ENCODE measurements around the gene ROBO2.
"Not testable (repeated sequence)": the region's sequence is repeated elsewhere in the genome, so short reads cannot be mapped to it uniquely, and the experiment has no call there.

ROBO2 gene

DNA sequence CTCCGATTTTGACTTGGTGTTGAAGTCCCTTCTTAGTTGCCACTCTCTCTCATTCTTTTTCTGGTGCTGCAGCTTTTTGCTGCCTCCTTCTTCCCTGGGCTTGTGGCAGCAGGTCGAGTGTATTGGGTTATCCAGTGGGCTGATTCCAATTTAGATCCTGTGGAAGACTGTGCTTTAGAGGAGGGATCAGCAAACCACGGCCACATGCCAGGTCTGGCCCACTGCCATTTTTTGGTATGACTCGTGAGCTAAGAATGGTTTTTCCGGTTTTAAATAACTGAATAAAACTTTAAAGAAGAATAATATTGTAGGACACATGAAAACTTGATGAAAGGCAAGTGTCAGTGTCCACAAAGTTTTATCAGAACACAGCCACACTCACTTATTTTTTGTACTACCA, 330.5 kb downstream of the ROBO2 start:
- DNase-seq, result no peak

DNA sequence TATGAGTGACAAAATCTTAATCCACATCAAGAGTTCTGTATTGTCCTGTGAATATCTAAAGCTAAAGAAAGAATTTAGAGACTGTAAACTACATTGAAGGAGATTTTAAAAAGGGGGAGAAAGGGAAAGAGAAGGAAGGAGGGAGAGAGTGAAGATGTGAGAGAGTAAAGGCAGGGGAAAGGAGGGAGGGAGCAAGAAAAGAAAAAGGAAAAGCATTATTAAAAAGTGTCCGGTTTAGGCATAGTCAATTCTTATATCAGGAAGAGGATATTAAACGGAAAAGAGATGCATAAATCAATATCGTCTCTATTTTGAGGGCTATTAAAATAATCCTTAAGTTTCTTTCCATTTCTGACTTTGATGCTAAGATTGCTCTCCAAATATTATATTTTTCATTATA, 332.1 kb downstream of the ROBO2 start:
- DNase-seq, result no peak

- DNase-seq, result no peak
Measured at GRCh38 chr3:77372634-77373346, 332.9 kb downstream of the ROBO2 start.

GRCh38 chr3:77373619-77374018, 333.7 kb downstream of the ROBO2 start:
- DNase-seq, result no peak

GRCh38 chr3:77376511-77376910, 336.6 kb downstream of the ROBO2 start:
- no peak for DNase-seq

- DNase-seq, result no peak
Measured at GRCh38 chr3:77377717-77378116, 337.8 kb downstream of the ROBO2 start.

DNA sequence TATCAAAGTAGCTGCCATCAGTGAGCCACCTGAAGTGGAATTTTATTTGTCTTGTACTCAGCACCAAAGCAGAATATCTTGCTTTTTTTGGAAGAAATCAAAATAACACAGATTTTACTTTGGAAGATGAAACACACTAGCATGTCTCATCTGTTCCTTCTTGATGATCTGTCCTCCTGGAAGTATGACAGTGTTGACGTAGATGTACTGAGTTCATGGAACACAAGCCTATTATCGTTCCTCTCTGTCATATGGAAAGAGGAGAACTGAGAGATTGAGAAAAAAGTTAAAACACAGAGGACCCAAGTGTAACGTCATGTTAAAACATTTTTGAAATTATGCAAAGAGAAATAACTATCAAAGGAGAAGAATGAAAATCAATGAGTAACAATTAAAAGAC, 340.2 kb downstream of the ROBO2 start:
- no peak for DNase-seq

DNA sequence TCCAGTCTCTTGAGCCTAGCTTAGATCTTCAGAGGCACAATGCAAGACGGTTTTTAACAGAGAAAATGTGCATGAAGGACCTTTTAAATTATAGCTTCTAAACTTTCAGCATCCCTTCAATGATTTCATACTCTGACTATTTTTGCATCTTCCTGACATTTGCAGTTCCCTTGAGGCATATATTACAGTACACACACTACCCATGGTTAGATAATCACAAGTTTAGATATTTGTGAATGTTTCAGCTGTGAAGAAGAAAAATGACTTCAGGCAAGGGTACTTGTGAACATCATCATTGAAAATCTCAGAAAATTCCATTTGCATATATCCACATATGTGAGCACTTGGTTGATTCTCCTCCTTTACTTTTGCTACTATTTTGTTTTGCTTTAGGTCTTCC, 341.5 kb downstream of the ROBO2 start:
- DNase-seq, result no peak

DNA sequence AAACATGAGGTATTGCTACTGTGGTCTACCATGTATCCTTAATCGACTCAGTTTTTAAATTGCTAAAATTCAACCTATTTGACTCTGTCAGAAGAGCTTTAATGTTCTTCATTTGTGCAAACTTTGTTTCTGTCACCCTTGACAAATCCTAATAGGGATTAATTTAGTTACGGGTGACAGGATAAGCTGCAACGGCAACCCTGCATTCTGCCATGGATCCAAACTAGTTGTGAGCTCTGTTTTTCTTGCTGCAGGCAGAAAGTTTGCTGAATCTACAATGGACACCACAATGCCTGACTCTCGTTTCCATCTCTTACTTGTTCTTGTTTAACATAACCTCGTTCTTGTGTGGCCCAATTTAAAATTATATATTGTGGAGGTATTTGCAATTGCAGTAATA, 352.3 kb downstream of the ROBO2 start:
- no peak for DNase-seq

DNA sequence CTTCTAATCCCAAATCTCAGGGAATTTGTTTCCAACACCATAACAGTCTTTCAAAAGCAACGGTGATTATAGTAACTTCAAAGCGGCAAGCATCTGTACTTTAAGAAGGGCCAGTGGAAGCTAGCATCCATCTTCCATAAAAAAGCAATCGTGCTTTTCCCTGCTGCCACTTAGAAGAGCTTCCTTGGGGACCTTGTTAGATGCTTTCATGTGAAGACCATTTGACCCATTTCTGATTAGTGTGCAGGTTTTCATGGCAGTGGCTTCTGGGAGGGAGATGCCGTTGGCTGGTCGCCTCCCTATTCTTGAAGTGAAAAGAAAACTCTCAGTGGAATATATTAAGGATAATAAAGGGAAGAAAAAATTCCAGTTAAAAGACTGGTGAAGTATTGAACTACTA, 354.1 kb downstream of the ROBO2 start:
- no peak for DNase-seq

- DNase-seq, result no peak
Measured at GRCh38 chr3:77404871-77405270, 365.0 kb downstream of the ROBO2 start.

GRCh38 chr3:77407441-77407840, 367.5 kb downstream of the ROBO2 start:
- no peak for DNase-seq

- not testable (repeated sequence) for DNase-seq
Measured at GRCh38 chr3:77410334-77410733, 370.4 kb downstream of the ROBO2 start.

GRCh38 chr3:77411334-77411733, 371.4 kb downstream of the ROBO2 start:
- no peak for DNase-seq

DNA sequence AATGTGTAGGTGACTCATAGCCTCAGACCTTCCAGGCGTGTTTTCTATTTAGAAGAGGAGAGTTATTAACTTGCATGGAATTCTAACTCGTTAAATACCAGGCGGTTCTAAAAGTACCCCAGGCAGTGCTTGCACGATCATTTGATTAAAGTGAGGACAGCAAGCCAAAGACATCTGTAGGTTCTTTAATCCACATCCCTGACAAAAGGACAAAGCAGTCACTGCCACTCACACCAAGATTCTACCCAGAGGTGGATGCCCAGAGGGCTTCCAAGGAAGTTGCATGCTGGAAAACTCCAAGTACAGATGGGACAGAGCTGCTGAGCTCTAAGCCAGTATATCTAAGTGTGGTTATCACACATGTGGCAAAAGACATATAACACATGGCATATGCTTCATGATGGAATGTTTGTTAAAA, 372.1 kb downstream of the ROBO2 start:
- DNase-seq, result no peak

GRCh38 chr3:77412584-77412983, 372.7 kb downstream of the ROBO2 start:
- DNase-seq, result no peak

- no peak for DNase-seq
Measured at GRCh38 chr3:77414881-77415280, 375.0 kb downstream of the ROBO2 start.

DNA sequence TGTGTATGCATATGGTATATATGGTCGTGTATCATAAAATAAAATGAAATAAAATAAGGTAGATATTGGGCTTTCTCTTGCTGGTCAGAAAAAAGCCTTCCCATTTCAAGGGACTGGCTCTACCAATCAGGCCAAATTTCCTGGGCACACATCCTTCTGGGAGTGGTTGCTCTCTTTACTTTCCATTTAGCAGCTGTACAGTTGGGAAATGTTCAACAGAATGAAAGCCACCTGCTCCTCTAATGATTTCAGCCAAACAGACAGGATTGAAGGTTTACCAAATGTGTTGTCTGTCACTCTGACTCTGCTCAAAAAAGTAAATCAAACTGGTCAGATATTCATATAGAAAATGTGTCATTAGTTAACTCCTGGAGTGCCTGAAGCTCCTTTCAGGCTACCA, 380.4 kb downstream of the ROBO2 start:
- no peak for DNase-seq

DNA sequence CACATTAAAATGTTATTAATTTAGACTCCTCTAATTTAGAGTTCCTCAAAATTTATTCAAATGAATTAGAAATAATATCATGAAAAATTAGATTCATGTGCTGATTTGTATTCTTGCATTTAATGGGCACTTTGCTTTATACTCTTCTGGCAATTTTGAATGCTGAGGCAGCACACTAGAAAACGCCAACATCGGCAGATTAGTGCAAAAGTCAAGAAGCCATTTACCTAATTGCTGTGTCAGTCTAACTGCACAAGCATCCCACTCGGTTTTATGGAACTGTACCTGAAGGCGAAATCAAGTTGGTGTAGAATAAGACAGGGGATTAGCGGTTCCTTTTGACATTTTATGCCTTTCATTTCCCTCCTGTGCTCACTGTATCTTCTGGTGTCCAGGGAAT, 382.0 kb downstream of the ROBO2 start:
- DNase-seq, result no peak

GRCh38 chr3:77426531-77426930, 386.6 kb downstream of the ROBO2 start:
- DNase-seq, result no peak

DNA sequence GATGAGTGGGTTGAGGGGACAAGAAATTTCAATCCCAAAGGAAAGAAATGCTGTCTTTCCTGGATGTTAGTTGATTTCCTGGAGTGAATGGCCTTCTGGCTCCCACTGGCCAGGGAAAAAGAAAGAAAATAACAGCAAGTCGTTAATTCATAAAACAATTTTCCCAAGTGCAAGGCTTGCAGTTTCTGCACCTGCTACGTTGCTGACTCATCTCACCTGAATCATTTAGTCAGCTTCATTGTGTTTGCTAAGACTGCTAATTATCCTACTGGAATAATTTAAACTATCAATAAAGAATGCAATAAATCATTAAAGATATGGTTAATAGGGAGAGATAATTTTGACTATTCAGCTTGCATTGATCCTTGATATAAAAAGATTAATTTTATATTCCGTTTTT, 387.6 kb downstream of the ROBO2 start:
- DNase-seq, result no peak

GRCh38 chr3:77436908-77437307, 397.0 kb downstream of the ROBO2 start:
- DNase-seq, result no peak

DNA sequence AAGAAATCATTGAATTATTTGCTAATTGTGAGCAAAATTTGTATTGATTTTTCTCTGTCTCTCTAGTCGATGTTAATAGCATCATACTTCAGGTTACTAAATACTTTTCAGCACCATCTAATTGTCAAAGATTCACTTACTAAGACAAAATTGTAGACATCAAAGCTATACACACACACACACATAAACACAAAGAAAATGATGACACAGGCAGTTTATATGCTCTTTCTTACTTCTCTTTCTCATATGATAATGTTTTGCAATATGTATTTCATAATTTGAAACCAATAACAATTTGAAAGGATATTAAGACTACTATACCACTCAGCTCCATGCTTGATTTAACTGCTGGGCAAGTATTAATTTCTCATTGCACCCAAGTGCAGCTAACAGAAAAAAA, 406.2 kb downstream of the ROBO2 start:
- DNase-seq, result no peak

GRCh38 chr3:77446761-77447160, 406.9 kb downstream of the ROBO2 start:
- no peak for DNase-seq
